HEK293 (cell line): ENCODE data around the gene VSIG10L.

ENCODE experiments used
- CTCF ChIA-PET: fragments of 350-600 bp; formaldehyde crosslinking; extraction: SDS; loops from one replicate; lab custom pipeline; 2021; ENCODE audit warnings: antibody characterized with exemption; lab: Yijun Ruan, JAX
- POLR2A ChIA-PET: fragments of 300-600 bp; formaldehyde crosslinking; extraction: SDS; loops from one replicate; lab custom pipeline; 2020; ENCODE audit warnings: antibody characterized with exemption, inconsistent platforms; lab: Yijun Ruan, JAX
- H3K27ac ChIP-seq: fragments of 200-500 bp; sonication (Bioruptor generic); 2 replicates; pipeline ENCODE4 v1.5.1; 2014; ENCODE audit warnings: low read depth, low read length, control low read depth, inconsistent platforms; ENCODE audit errors: extremely low read depth
- H3K36me3 ChIP-seq, 2 experiments: fragments of 200-500 bp in 1 of 2; sonication (Bioruptor generic) in 1 of 2; 1 replicate in 1 of 2; 2 replicates in 1 of 2; pipeline ENCODE4 v1.5.1; 2014 to 2017; ENCODE audit warnings: inconsistent platforms in 2 of 2, low read length in 2 of 2; ENCODE audit not compliant: control insufficient read depth in 2 of 2, insufficient read depth in 1 of 2
- H3K4me1 ChIP-seq: fragments of 200-500 bp; sonication (Bioruptor generic); 2 replicates; pipeline ENCODE4 v1.5.1; 2014; ENCODE audit warnings: mild to moderate bottlenecking, low read length, inconsistent platforms; ENCODE audit not compliant: control insufficient read depth, insufficient read depth
- H3K4me3 ChIP-seq: 2 replicates; pipeline ENCODE4 v1.5.1; 2011; ENCODE audit warnings: low read depth, mild to moderate bottlenecking, control low read depth, low read length, moderate library complexity
- H3K9me3 ChIP-seq: fragments of 200-500 bp; sonication (Bioruptor generic); 2 replicates; pipeline ENCODE4 v1.5.1; 2014; ENCODE audit warnings: low read depth, low read length, inconsistent platforms; ENCODE audit not compliant: control insufficient read depth, insufficient read depth
- GLI2 ChIP-seq: fragments of 450-650 bp; formaldehyde crosslinking; IDR thresholded peaks from 2 replicates; pipeline ENCODE4; 2017; ENCODE audit warnings: missing biosample characterization, missing genetic modification characterization, low read depth, borderline replicate concordance
- GLIS2 ChIP-seq: fragments of 450-650 bp; formaldehyde crosslinking; IDR thresholded peaks from 2 replicates; pipeline ENCODE4 v1.5.1; 2016; ENCODE audit warnings: missing biosample characterization, missing genetic modification characterization
- KLF7 ChIP-seq: fragments of 450-650 bp; formaldehyde crosslinking; IDR thresholded peaks from 2 replicates; pipeline ENCODE4 v1.5.1; 2016; ENCODE audit warnings: missing biosample characterization, missing genetic modification characterization, borderline replicate concordance
- RBAK ChIP-seq: fragments of 450-650 bp; formaldehyde crosslinking; IDR thresholded peaks from 2 replicates; pipeline ENCODE4 v1.5.1; 2016; ENCODE audit warnings: missing biosample characterization, missing genetic modification characterization
- YY2 ChIP-seq: fragments of 450-650 bp; formaldehyde crosslinking; IDR thresholded peaks from 2 replicates; pipeline ENCODE4 v1.5.1; 2016; ENCODE audit warnings: missing biosample characterization, missing genetic modification characterization
- ZBTB17 ChIP-seq: fragments of 450-650 bp; formaldehyde crosslinking; IDR thresholded peaks from 2 replicates; pipeline ENCODE4 v1.5.1; 2016; ENCODE audit warnings: missing biosample characterization, missing genetic modification characterization
- ZBTB49 ChIP-seq: fragments of 450-650 bp; formaldehyde crosslinking; IDR thresholded peaks from 2 replicates; pipeline ENCODE4 v1.5.1; 2016; ENCODE audit warnings: missing biosample characterization, missing genetic modification characterization, low read depth
- ZBTB6 ChIP-seq: fragments of 450-650 bp; formaldehyde crosslinking; IDR thresholded peaks from 2 replicates; pipeline ENCODE4 v1.5.1; 2017; ENCODE audit warnings: missing biosample characterization, missing genetic modification characterization
- ZEB2 ChIP-seq: fragments of 450-650 bp; formaldehyde crosslinking; IDR thresholded peaks from 2 replicates; pipeline ENCODE4 v1.5.1; 2016; ENCODE audit warnings: missing biosample characterization, missing genetic modification characterization
- ZIC2 ChIP-seq: fragments of 450-650 bp; formaldehyde crosslinking; IDR thresholded peaks from 2 replicates; pipeline ENCODE4 v1.5.1; 2016; ENCODE audit warnings: missing biosample characterization, missing genetic modification characterization
- ZNF112 ChIP-seq: fragments of 450-650 bp; formaldehyde crosslinking; IDR thresholded peaks from 2 replicates; pipeline ENCODE4 v1.5.0; 2017; ENCODE audit warnings: missing biosample characterization, missing genetic modification characterization
- ZNF146 ChIP-seq: fragments of 450-650 bp; formaldehyde crosslinking; IDR thresholded peaks from 2 replicates; pipeline ENCODE4 v1.5.1; 2016; ENCODE audit warnings: missing biosample characterization, missing genetic modification characterization
- ZNF184 ChIP-seq: fragments of 450-650 bp; IDR thresholded peaks from 2 replicates; pipeline ENCODE4 v1.5.1; 2018; ENCODE audit warnings: missing biosample characterization, mild to moderate bottlenecking, missing genetic modification characterization
- ZNF211 ChIP-seq: fragments of 450-650 bp; formaldehyde crosslinking; IDR thresholded peaks from 2 replicates; pipeline ENCODE4 v1.5.1; 2016; ENCODE audit warnings: low read depth, missing biosample characterization, missing genetic modification characterization
- ZNF302 ChIP-seq: fragments of 450-650 bp; formaldehyde crosslinking; IDR thresholded peaks from 2 replicates; pipeline ENCODE4 v1.5.1; 2016; ENCODE audit warnings: missing biosample characterization, missing genetic modification characterization, low read depth
- ZNF324 ChIP-seq: fragments of 450-650 bp; formaldehyde crosslinking; IDR thresholded peaks from 2 replicates; pipeline ENCODE4 v1.5.1; 2016; ENCODE audit warnings: missing biosample characterization, missing genetic modification characterization
- ZNF354C ChIP-seq: fragments of 450-650 bp; formaldehyde crosslinking; IDR thresholded peaks from 2 replicates; pipeline ENCODE4 v1.5.1; 2016; ENCODE audit warnings: missing biosample characterization, missing genetic modification characterization, low read depth, borderline replicate concordance
- ZNF426 ChIP-seq: fragments of 450-650 bp; formaldehyde crosslinking; IDR thresholded peaks from 2 replicates; pipeline ENCODE4 v1.5.1; 2017; ENCODE audit warnings: missing biosample characterization, missing genetic modification characterization, mild to moderate bottlenecking, inconsistent platforms, moderate library complexity
- ZNF473 ChIP-seq: fragments of 450-650 bp; formaldehyde crosslinking; IDR thresholded peaks from 2 replicates; pipeline ENCODE4 v1.5.1; 2017; ENCODE audit warnings: missing biosample characterization, missing genetic modification characterization
- ZNF514 ChIP-seq: fragments of 450-650 bp; formaldehyde crosslinking; IDR thresholded peaks from 2 replicates; pipeline ENCODE4 v1.5.1; 2016; ENCODE audit warnings: missing biosample characterization, missing genetic modification characterization
- ZNF548 ChIP-seq: fragments of 450-650 bp; formaldehyde crosslinking; IDR thresholded peaks from 2 replicates; pipeline ENCODE4 v1.5.1; 2016; ENCODE audit warnings: missing biosample characterization, missing genetic modification characterization
- ZNF555 ChIP-seq: fragments of 450-650 bp; formaldehyde crosslinking; conservative IDR thresholded peaks from 2 replicates; pipeline ENCODE4 v1.5.1; 2017; ENCODE audit warnings: missing biosample characterization, mild to moderate bottlenecking, missing genetic modification characterization, inconsistent platforms
- ZNF596 ChIP-seq: fragments of 450-650 bp; IDR thresholded peaks from 2 replicates; pipeline ENCODE4 v1.5.0; 2018; ENCODE audit warnings: missing biosample characterization, mild to moderate bottlenecking, missing genetic modification characterization, moderate library complexity
- ZNF610 ChIP-seq: fragments of 450-650 bp; formaldehyde crosslinking; IDR thresholded peaks from 2 replicates; pipeline ENCODE4 v1.5.1; 2016; ENCODE audit warnings: missing biosample characterization, missing genetic modification characterization, borderline replicate concordance
- ZNF629 ChIP-seq: fragments of 450-650 bp; formaldehyde crosslinking; IDR thresholded peaks from 2 replicates; pipeline ENCODE4 v1.5.1; 2017; ENCODE audit warnings: missing biosample characterization, missing genetic modification characterization
- ZNF670 ChIP-seq: fragments of 450-650 bp; formaldehyde crosslinking; IDR thresholded peaks from 2 replicates; pipeline ENCODE4 v1.5.1; 2016; ENCODE audit warnings: missing biosample characterization, missing genetic modification characterization, low read depth
- ZNF768 ChIP-seq: fragments of 450-650 bp; formaldehyde crosslinking; IDR thresholded peaks from 2 replicates; pipeline ENCODE4 v1.5.1; 2018; ENCODE audit warnings: missing biosample characterization, mild to moderate bottlenecking, missing genetic modification characterization
- ZNF791 ChIP-seq: fragments of 450-650 bp; formaldehyde crosslinking; IDR thresholded peaks from 2 replicates; pipeline ENCODE4 v1.5.1; 2016; ENCODE audit warnings: missing biosample characterization, missing genetic modification characterization
- ZNF792 ChIP-seq: fragments of 450-650 bp; formaldehyde crosslinking; IDR thresholded peaks from 2 replicates; pipeline ENCODE4 v1.5.1; 2016; ENCODE audit warnings: missing biosample characterization, missing genetic modification characterization
- ZNF843 ChIP-seq: fragments of 450-650 bp; formaldehyde crosslinking; IDR thresholded peaks from 2 replicates; pipeline ENCODE4 v1.5.1; 2016; ENCODE audit warnings: missing biosample characterization, missing genetic modification characterization
- TF ChIP-seq, protein P1 (sequence below): fragments of 450-650 bp; formaldehyde crosslinking; IDR thresholded peaks from 2 replicates; pipeline ENCODE4 v1.5.1; 2016; ENCODE audit warnings: missing biosample characterization, missing genetic modification characterization

VSIG10L gene

DNA sequence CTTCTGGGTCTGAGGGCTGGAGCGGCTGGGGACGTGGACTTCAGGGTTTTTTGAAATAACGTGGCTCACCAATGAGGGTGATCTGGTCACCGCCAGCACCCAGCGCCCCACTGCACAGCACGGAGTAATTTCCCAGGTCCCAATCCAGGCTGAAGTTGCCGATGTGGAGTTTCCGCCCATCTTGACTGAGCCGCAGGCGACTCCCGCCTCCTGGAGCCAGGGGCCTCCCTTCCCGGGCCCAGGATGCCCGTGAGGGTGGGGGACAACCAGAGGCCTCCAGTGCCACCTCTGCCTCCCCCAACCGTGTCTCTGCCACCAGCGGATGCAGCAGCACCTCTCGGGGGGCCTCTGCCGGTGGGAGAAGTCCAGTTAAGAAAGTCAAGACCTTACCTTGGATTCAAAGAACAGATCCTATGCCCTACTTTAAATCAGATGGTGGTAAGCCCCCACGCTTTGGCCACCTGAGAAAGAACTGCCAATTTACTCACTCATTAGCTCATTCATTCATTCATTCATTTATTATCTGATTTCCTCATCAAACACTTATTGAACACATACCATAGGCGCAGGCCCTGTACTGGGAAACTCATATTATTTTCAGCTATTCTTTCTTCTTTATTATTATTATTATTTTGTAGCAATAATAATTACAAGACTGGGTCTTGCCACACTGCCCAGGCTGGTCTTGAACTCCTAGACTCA, 3.9 kb downstream of the VSIG10L start:
- H3K36me3 ChIP-seq: no peaks in the 10 kb centered on the region
- POLR2A ChIA-PET: no interaction called here
- CTCF ChIA-PET: interaction anchor here (0.6 to 3.1 kb wide), 29 partner anchors 9 to 333 kb away, joined by 3 to 16 read pairs (median 3); partner anchors contain the start of genes NKG7 and SIGLEC10
- no peak overlapping the region for H3K27ac ChIP-seq
- TF ChIP-seq ZNF211 (tag by site-specific recombination) (no peak), YY2 (tag by site-specific recombination) (no peak), GLIS2 (no peak), RBAK (tag by site-specific recombination) (no peak), KLF7 (tag by site-specific recombination) (no peak), ZNF555 (tag by site-specific recombination) (no peak), ZBTB6 (tag by site-specific recombination) (no peak), ZNF596 (tag by site-specific recombination) (no peak), ZNF354C (no peak), ZNF548 (tag by site-specific recombination) (no peak), ZBTB49 (tag by site-specific recombination) (no peak), ZNF324 (tag by site-specific recombination) (no peak), ZNF792 (tag by site-specific recombination) (no peak), ZNF629 (tag by site-specific recombination) (no peak), ZNF473 (tag by site-specific recombination) (no peak), ZNF426 (tag by site-specific recombination) (no peak), ZNF670 (tag by site-specific recombination) (no peak), GLI2 (no peak), ZNF791 (tag by site-specific recombination) (no peak), ZBTB17 (tag by site-specific recombination) (no peak)
- no peaks in the 10 kb centered on the region for H3K9me3 ChIP-seq
- H3K4me1 ChIP-seq: 0 out of 2 replicates have a peak, but pooled peaks cover 8% of the 10 kb centered on the region
- H3K4me3 ChIP-seq: no peak overlapping the region

DNA sequence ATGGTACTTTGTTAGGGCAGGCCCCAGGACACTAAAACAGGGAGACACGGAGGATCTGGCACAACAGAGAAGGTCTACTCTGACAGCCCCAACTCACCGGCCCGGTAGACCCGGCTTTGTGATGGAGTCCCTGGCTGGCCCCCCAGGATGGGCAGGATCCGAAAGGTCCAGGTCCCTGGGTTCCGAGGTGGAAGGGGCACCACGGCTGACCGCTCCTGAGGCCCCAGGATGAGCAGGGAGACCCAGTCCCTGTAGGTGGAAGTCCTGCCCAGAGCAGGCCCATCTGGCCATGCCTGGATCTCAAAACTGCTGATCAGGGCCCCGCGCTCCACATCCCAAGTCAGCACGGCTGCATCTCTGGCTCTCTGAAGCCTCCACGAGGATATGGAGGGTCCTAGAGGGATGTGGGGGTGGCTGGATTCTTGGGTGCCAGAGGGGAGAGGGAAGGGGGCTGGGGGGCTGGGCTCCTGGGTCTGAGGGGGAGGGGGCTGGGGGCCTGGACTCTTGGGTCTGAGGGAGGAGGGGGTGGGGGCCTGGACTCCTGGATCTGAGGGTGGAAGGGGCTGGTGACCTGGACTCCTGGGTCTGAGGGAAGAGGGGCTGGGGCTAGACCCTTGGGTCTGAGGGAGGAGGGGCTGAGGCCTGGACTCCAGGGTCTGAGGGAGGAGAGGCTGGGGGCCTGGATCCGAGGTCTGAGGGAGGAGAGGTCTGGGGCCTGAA, 4.6 kb downstream of the VSIG10L start:
- POLR2A ChIA-PET: interaction anchor here (0.6 kb wide), 1 partner anchor 33 kb away, joined by 3 read pairs; no protein-coding TSS in a partner anchor
- TF ChIP-seq ZIC2: no peak
- no peak for TF ChIP-seq ZNF629 (tag by site-specific recombination)
- no peak for TF ChIP-seq ZNF302
- no peak for TF ChIP-seq ZEB2 (tag by site-specific recombination)
- no peak for TF ChIP-seq ZNF112 (tag by site-specific recombination)
- TF ChIP-seq ZNF324 (tag by site-specific recombination): no peak
- no peak for TF ChIP-seq ZNF146 (tag by site-specific recombination)
- TF ChIP-seq ZNF843 (tag by site-specific recombination): no peak
- TF ChIP-seq, protein P1, sequence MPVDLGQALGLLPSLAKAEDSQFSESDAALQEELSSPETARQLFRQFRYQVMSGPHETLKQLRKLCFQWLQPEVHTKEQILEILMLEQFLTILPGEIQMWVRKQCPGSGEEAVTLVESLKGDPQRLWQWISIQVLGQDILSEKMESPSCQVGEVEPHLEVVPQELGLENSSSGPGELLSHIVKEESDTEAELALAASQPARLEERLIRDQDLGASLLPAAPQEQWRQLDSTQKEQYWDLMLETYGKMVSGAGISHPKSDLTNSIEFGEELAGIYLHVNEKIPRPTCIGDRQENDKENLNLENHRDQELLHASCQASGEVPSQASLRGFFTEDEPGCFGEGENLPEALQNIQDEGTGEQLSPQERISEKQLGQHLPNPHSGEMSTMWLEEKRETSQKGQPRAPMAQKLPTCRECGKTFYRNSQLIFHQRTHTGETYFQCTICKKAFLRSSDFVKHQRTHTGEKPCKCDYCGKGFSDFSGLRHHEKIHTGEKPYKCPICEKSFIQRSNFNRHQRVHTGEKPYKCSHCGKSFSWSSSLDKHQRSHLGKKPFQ: no peak
- no peak for TF ChIP-seq ZNF184
- no peak for TF ChIP-seq KLF7 (tag by site-specific recombination)
- TF ChIP-seq ZNF610 (tag by site-specific recombination): no peak
- no peak for TF ChIP-seq ZNF514 (tag by site-specific recombination)
- no peak for TF ChIP-seq ZNF768 (tag by site-specific recombination)
- Histone ChIP-seq H3K4me1 (0 out of 2 replicates have a peak, but pooled peaks cover 8% of the 10 kb centered on the region), H3K36me3 (no peaks in the 10 kb centered on the region), H3K27ac (no peak overlapping the region), H3K4me3 (no peak overlapping the region), H3K9me3 (no peaks in the 10 kb centered on the region)
- CTCF ChIA-PET: interaction anchor here (0.6 to 3.1 kb wide), 10 partner anchors 13 to 320 kb away, joined by 3 to 16 read pairs (median 4); no protein-coding TSS in a partner anchor
